Right forelimb (tissue), 1 donor: ENCODE data around the gene H1-8.

Experiments used
- DNase-seq: peaks from one replicate; pipeline ENCODE4 v3.0.0-alpha.2; 2018

The H1-8 gene

DNA sequence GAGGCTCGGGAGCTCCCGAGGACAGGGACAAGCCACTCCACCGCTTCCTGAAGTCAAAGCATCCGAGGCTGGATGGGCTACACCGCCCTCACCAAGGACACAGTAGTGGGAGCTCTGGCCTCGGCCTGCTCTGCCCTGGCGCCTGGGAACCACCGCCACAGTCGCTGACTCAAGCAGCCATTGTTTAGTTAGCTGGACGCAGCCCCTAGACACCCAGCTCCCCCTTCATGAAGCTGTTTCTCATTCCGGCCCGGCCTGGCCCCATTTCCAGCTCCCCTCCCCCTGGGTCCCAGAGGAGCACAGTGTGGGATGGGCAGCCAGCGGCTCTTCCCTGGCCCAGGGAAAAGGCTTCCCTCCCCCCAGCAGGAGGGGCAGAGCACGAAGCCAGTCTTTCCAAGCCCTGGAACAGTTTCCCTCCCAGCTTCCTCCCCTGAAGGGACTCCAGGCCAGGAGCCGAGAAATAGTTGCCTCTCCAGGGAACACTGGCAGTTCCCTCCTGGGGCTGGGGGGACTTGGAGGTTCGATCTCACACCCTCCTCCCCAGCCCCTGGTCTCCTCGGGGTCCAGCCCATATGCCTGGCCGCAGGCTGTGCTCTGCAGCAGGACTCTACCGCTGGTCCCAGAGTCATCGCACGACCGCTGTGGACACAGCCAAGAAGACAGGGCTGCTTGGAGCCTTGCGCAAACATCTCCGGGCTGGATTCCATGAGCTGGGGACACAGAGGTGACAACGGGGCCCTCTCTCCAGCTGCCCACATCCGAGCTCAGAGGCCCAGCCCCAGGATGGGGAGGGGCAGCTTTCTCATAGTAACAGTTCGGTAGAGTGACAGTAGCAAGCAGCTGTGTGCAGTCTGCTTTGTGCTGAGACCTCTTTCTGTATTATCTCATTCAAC lies 53.5 kb downstream of the H1-8 start:
- peak; percentile 90 for DNase-seq

DNA sequence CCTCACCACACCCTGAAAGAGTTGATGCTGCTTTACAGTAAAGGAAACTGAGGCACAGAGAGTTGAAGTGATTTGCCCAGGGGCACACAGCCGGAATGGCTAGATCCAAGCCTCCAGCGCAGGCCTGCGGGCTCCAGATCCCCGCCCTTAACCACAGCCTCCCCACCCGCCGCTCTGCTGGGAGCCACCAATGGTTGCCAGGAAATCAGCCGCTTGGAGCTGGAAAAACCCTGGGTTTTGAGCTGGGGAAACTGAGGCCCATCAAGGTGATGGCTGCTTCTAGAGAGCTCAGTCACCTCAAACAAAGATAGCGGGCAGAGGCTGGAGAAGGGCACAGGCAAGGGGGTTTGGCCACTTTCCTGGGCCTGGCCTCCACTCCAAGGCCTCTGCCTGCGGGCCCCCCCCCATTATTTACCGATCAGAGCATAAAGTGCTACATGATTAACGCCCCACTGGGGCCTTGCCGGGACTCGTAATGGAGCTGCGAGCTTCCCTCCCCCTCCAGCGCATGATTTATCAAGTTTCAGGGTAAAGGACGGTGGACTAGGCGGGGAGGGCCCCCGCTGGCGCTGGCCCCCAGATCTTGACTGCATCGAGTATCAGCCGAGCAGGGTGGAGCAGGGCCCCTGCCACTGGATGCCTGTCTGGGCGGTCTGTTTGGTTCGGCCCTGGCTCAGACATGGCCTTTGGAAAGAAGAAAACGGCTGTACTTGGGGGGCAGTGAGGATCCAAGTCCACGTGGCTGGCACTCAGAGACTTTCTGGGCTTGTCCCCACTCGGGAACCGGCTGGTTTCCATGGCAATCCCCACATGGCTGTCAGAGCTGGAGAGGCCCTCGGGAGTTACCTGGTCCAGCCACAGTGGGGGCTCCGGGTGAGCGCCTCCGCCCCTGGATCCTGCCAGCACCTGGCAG lies 54.4 kb downstream of the H1-8 start:
- no peak for DNase-seq

DNA sequence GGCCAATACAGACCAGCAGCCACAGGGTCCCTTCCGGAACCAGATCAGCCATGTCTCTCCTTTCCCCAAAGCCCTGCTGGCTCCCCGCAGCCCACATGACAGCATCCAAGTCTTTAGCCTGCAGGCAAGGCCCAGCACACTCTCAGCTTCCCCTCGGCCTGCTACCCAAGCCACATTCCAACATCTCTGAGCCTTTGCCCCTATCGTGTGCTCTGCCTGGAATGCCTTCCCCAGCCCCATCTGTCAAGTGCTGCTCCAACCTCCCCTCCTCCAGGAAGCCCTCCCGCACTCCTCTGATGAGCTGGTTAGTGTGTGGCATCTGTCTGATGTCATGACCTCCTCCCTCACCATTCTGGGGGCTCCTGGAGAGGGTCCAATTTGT lies 55.0 kb downstream of the H1-8 start:
- DNase-seq, result no peak

DNA sequence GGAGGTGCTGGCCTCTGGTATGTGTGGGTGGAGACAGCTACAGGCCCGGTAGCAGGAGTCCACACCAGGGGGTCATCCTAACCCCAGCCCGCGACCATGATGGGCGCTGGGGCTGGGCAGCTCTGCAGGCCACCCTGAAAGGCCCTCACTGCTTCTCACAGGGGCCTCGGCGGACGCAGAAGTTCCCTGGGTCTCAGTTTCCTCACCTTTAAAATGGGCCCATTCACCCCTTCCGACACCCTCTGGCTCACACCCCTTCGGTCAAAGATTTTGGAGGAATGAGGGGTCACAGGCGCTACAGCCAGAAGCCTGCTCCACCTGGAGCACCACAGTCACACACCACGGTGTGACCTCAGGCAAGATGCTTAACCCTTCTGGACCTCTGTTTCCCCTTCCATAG lies 55.5 kb downstream of the H1-8 start:
- no peak for DNase-seq

DNA sequence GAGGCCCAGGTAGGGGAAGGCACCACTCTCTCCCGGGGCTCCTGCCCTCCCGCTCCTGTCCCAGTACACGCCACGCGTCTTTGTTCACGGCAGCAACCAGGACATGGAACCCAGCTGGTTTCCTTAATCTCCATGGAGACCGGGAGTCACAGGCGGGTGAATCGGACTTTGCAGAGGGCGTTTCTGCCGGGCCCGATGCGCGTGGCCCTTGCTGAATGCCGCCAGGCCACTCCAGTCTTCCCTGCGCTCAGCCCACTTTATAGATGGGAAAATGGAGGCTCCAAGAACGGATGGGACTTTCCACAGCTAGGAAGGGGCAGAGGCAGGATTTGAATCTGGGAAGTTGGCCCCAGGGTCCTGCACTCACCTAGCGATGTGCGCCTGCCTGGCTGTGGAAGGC lies 56.1 kb downstream of the H1-8 start:
- no peak for DNase-seq

GRCh38 chr3:129599607-129600006 lies 56.6 kb downstream of the H1-8 start:
- no peak for DNase-seq

DNA sequence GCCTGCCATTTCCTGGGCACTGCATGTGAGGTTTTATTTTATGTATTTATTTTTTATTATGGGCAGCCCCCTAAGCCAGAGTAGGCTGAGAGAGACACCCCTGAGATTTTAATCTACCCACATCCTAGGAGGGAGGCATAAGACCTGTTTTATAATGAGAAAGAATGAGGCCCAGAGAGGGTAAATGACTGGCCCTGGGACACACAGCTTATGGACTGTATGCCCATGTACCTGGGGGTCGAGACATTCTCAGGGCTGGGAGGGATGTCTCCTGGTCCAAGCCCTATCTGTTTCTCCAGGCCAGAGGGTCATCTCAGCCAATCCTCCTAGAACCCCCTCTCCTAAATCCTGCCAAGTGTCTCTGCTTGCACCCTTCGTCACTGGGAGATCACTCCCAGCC lies 57.4 kb downstream of the H1-8 start:
- no peak for DNase-seq
